ENCODE measurements around the gene ADAMTS14.

ADAMTS14 gene

GRCh38 chr10:70807556-70807955 lies 135.2 kb downstream of the ADAMTS14 start:
- Histone ChIP-seq H3K4me2 (ENCODE audit: low read depth, low read length) (no peak overlapping the region), H3K9me3 (replicated peaks; ENCODE audit: insufficient read depth, low read length) (no peaks in the 10 kb centered on the region), H3K27ac (ENCODE audit: low read length) (no peak overlapping the region), H3K4me3 (ENCODE audit: low read length) (no peak overlapping the region), H2AFZ (ENCODE audit: low read length) (no peak overlapping the region), H3K27me3 (replicated peaks; ENCODE audit: insufficient read depth, low read length) (no peaks in the 10 kb centered on the region), H3K4me1 (ENCODE audit: low read length) (no peaks in the 10 kb centered on the region), H4K20me1 (ENCODE audit: insufficient read depth, low read length) (no peaks in the 10 kb centered on the region), H3K9me2 (replicated peaks; ENCODE audit: insufficient read depth, low read length) (no peaks in the 10 kb centered on the region), H3F3A (ENCODE audit: insufficient read depth, low read length) (no peaks in the 10 kb centered on the region), H3K9ac (ENCODE audit: low read length) (no peak overlapping the region), H3K79me2 (ENCODE audit: low read length) (no peaks in the 10 kb centered on the region), H3K36me3 (replicated peaks; ENCODE audit: insufficient read depth, low read length) (no peaks in the 10 kb centered on the region)
- no peak for TF ChIP-seq EZH2phosphoT487 (IDR thresholded peaks at IDR 0.05; ENCODE audit: low read length)
- no peak for TF ChIP-seq EZH2 (optimal IDR thresholded peaks at IDR 0.05; ENCODE audit: low read depth, low read length)
- TF ChIP-seq, protein P1, sequence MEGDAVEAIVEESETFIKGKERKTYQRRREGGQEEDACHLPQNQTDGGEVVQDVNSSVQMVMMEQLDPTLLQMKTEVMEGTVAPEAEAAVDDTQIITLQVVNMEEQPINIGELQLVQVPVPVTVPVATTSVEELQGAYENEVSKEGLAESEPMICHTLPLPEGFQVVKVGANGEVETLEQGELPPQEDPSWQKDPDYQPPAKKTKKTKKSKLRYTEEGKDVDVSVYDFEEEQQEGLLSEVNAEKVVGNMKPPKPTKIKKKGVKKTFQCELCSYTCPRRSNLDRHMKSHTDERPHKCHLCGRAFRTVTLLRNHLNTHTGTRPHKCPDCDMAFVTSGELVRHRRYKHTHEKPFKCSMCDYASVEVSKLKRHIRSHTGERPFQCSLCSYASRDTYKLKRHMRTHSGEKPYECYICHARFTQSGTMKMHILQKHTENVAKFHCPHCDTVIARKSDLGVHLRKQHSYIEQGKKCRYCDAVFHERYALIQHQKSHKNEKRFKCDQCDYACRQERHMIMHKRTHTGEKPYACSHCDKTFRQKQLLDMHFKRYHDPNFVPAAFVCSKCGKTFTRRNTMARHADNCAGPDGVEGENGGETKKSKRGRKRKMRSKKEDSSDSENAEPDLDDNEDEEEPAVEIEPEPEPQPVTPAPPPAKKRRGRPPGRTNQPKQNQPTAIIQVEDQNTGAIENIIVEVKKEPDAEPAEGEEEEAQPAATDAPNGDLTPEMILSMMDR (IDR thresholded peaks at IDR 0.05; ENCODE audit: low read length) = no peak
- no peak for DNase-seq

DNA sequence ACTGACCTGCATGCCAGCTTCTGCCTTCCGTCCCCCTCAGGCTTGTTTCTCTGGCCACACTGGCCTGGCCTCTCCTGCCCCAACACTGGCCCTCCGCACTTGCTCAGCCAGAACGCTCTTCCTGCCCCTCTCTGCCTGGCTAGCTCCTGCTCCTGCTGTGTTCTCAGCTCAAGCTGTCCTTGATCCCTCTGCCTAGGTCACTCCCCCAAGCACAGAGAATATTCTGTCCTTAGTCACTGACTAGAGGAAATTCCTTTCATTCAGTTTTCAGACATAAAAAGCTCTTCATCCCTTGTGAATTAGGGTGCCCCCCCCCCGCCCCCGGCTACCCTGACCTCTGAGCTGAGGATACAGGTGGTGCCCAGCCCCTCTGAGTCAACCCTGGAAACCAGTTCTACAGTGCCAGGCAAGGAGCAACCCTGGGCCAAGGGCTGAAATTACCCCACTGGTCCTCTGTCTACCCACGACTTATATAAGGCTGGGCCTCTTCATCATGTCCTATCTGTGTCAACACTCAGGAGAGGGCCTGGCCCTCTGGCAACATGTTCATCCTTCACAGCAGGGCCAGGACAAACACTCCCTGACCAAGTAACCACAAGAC lies 136.8 kb downstream of the ADAMTS14 start:
- no peak overlapping the region for H3K4me2 ChIP-seq (ENCODE audit: low read depth, low read length)
- no peaks in the 10 kb centered on the region for H3K27me3 ChIP-seq (replicated peaks; ENCODE audit: insufficient read depth, low read length)
- no peaks in the 10 kb centered on the region for H3K9me2 ChIP-seq (replicated peaks; ENCODE audit: insufficient read depth, low read length)
- H3K4me1 ChIP-seq (ENCODE audit: low read length) = no peaks in the 10 kb centered on the region
- no peaks in the 10 kb centered on the region for H3F3A ChIP-seq (ENCODE audit: insufficient read depth, low read length)
- H3K27ac ChIP-seq (ENCODE audit: low read length) = no peak overlapping the region
- no peaks in the 10 kb centered on the region for H3K9me3 ChIP-seq (replicated peaks; ENCODE audit: insufficient read depth, low read length)
- no peak for DNase-seq
- no peak overlapping the region for H3K4me3 ChIP-seq (ENCODE audit: low read length)
- no peaks in the 10 kb centered on the region for H4K20me1 ChIP-seq (ENCODE audit: insufficient read depth, low read length)
- H3K79me2 ChIP-seq (ENCODE audit: low read length) = no peaks in the 10 kb centered on the region
- H3K9ac ChIP-seq (ENCODE audit: low read length) = no peak overlapping the region
- TF ChIP-seq EZH2phosphoT487 (IDR thresholded peaks at IDR 0.05; ENCODE audit: low read length) (no peak), EZH2 (optimal IDR thresholded peaks at IDR 0.05; ENCODE audit: low read depth, low read length) (no peak)
- TF ChIP-seq, protein P1 (IDR thresholded peaks at IDR 0.05; ENCODE audit: low read length) = no peak
- H2AFZ ChIP-seq (ENCODE audit: low read length) = no peak overlapping the region
- no peaks in the 10 kb centered on the region for H3K36me3 ChIP-seq (replicated peaks; ENCODE audit: insufficient read depth, low read length)

DNA sequence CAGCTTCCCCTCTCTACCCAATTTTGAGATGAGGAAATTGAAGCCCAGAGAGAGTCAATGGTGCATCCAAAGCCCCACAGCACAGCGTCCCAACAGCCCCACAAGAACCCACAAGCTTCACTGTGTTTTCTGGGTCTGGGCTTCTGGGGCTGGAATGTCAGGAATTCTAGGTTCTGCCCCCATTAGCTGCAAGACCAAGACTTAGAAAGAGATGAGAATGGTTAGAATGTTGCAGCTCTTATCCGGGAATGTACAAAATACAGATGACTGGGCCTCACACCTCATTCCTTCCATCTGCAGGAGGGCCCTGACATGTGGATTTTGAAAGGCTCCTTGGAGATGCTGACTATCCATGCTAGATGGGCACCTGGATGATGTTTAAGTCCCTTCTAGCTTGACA lies 137.4 kb downstream of the ADAMTS14 start:
- Histone ChIP-seq H3K27ac (ENCODE audit: low read length) (no peak overlapping the region), H3K79me2 (ENCODE audit: low read length) (no peaks in the 10 kb centered on the region), H3K4me1 (ENCODE audit: low read length) (no peaks in the 10 kb centered on the region), H3K9me3 (replicated peaks; ENCODE audit: insufficient read depth, low read length) (no peaks in the 10 kb centered on the region), H3K4me2 (ENCODE audit: low read depth, low read length) (no peak overlapping the region), H2AFZ (ENCODE audit: low read length) (no peak overlapping the region), H3K9me2 (replicated peaks; ENCODE audit: insufficient read depth, low read length) (no peaks in the 10 kb centered on the region), H4K20me1 (ENCODE audit: insufficient read depth, low read length) (no peaks in the 10 kb centered on the region), H3F3A (ENCODE audit: insufficient read depth, low read length) (no peaks in the 10 kb centered on the region), H3K4me3 (ENCODE audit: low read length) (no peak overlapping the region), H3K36me3 (replicated peaks; ENCODE audit: insufficient read depth, low read length) (no peaks in the 10 kb centered on the region), H3K27me3 (replicated peaks; ENCODE audit: insufficient read depth, low read length) (no peaks in the 10 kb centered on the region), H3K9ac (ENCODE audit: low read length) (no peak overlapping the region)
- DNase-seq = no peak
- TF ChIP-seq, protein P1 (IDR thresholded peaks at IDR 0.05; ENCODE audit: low read length) = no peak
- TF ChIP-seq EZH2 (optimal IDR thresholded peaks at IDR 0.05; ENCODE audit: low read depth, low read length) = no peak
- no peak for TF ChIP-seq EZH2phosphoT487 (IDR thresholded peaks at IDR 0.05; ENCODE audit: low read length)
